HepG2 (cell line): Measurements from ENCODE around the gene ADM. TPM values are rescaled to one million over a fixed set of nuclear protein-coding genes. Genes with fewer than 3 reads are reported as not detected.
A peak's percentile ranks its signal among the peaks of the same experiment; 100 is the strongest.

Experiments
- ATAC-seq: fragments of 200-7000 bp; cut with Tn5 transposase; 3 replicates; pipeline ENCODE4 v1.9.1; 2020; ENCODE audit warnings: mild to moderate bottlenecking, moderate library complexity
- BruUV-seq: library from RNA; stranded (reverse); fragments of 400-500 nt; replicated peaks from 2 replicates; lab custom pipeline; 2021; lab: Mats Ljungman, UMichigan
- CTCF ChIA-PET: fragments of 300-600 bp; formaldehyde crosslinking; extraction: SDS; loops from one replicate; lab custom pipeline; 2021; ENCODE audit warnings: low total read pairs, inconsistent platforms, low intra/inter-chr PET ratio; lab: Yijun Ruan, JAX
- POLR2A ChIA-PET: fragments of 350-600 bp; sonication (Branson Sonifier 250); formaldehyde crosslinking; loops from one replicate; lab custom pipeline; 2020; ENCODE audit warnings: antibody characterized with exemption, inconsistent platforms; lab: Yijun Ruan, JAX
- DNase-seq: peaks from one replicate; pipeline ENCODE4 v3.0.0-alpha.2; 2015; ENCODE audit warnings: low spot score
- FAIRE-seq: peaks from 3 replicates; lab custom pipeline; 2011; peaks lifted over from hg19 to GRCh38; lab: Jason Lieb, UNC
- H2AFZ ChIP-seq: one replicate; pipeline ENCODE4 v1.6.1; 2011; ENCODE audit warnings: low read length, inconsistent platforms
- H3K27ac ChIP-seq: fragments of 300-600 bp; 3 replicates; pipeline ENCODE4 v1.8.0; 2011; ENCODE audit warnings: mixed run types, mild to moderate bottlenecking, mixed read lengths, low read length, inconsistent platforms; ENCODE audit not compliant: insufficient read depth; ENCODE audit errors: extremely low read length
- H3K27me3 ChIP-seq, 2 experiments: fragments of 200-600 bp in 1 of 2; 2 replicates in 1 of 2; 3 replicates in 1 of 2; pipeline versions ENCODE4 v1.6.0 to v1.8.0; 2011; ENCODE audit warnings: low read length in 2 of 2, mild to moderate bottlenecking in 2 of 2, moderate library complexity in 2 of 2, inconsistent platforms in 1 of 2; ENCODE audit not compliant: insufficient read depth in 2 of 2, control insufficient read depth in 1 of 2
- H3K36me3 ChIP-seq, 2 experiments: fragments of 200-600 bp in 1 of 2; replicated peaks in 1 of 2; 2 replicates in 1 of 2; 3 replicates in 1 of 2; pipeline versions ENCODE4 v1.5.1 to v1.8.0; 2011; ENCODE audit warnings: low read length in 2 of 2, inconsistent platforms in 1 of 2; ENCODE audit not compliant: insufficient read depth in 2 of 2, control insufficient read depth in 1 of 2
- H3K4me1 ChIP-seq: 2 replicates; pipeline ENCODE4 v1.5.1; 2012; ENCODE audit warnings: low read length, inconsistent platforms; ENCODE audit not compliant: insufficient read depth
- H3K4me2 ChIP-seq: 2 replicates; pipeline ENCODE4 v1.6.0; 2011; ENCODE audit warnings: low read depth, low read length, inconsistent platforms
- H3K4me3 ChIP-seq, 3 experiments: fragments of 200-600 bp in 1 of 3; sonication (generic), shearing (Covaris generic) in 1 of 3; replicated peaks in 1 of 3; 2 replicates each; pipeline ENCODE4 v1.5.1; 2011 to 2016; ENCODE audit warnings: low read length in 3 of 3, inconsistent platforms in 2 of 3, low read depth in 2 of 3, mild to moderate bottlenecking in 2 of 3, control low read depth in 1 of 3, mixed read lengths in 1 of 3; ENCODE audit not compliant: insufficient read depth in 1 of 3
- H3K79me2 ChIP-seq: one replicate; pipeline ENCODE4 v1.6.1; 2011; ENCODE audit warnings: low read length, inconsistent platforms; ENCODE audit not compliant: insufficient read depth
- H3K9ac ChIP-seq: 2 replicates; pipeline ENCODE4 v1.6.0; 2011; ENCODE audit warnings: mild to moderate bottlenecking, low read depth, low read length, inconsistent platforms; ENCODE audit not compliant: insufficient read depth
- H3K9me3 ChIP-seq: 2 replicates; pipeline ENCODE4 v1.5.1; 2012; ENCODE audit warnings: mild to moderate bottlenecking, low read length
- H4K20me1 ChIP-seq: 2 replicates; pipeline ENCODE4 v1.6.0; 2011; ENCODE audit warnings: inconsistent platforms, mild to moderate bottlenecking, low read length, moderate library complexity; ENCODE audit not compliant: insufficient read depth
- ARNTL ChIP-seq: sonication (generic); formaldehyde crosslinking; IDR thresholded peaks from 2 replicates; pipeline ENCODE4 v1.4.0; 2020; ENCODE audit warnings: mild to moderate bottlenecking, missing genetic modification reagents
- EZH2 ChIP-seq: conservative IDR thresholded peaks from 2 replicates; pipeline ENCODE4 v1.6.1; 2012; ENCODE audit warnings: mild to moderate bottlenecking, low read depth, low read length, moderate library complexity
- MLLT10 ChIP-seq: sonication (generic); formaldehyde crosslinking; IDR thresholded peaks from 2 replicates; pipeline ENCODE4 v1.4.0; 2020; ENCODE audit warnings: missing genetic modification reagents
- NR1H2 ChIP-seq: sonication (generic); formaldehyde crosslinking; IDR thresholded peaks from 2 replicates; pipeline ENCODE4 v1.8.1; 2022; ENCODE audit warnings: low read depth, missing genetic modification reagents, borderline replicate concordance
- RAD51 ChIP-seq: fragments of 450-650 bp; IDR thresholded peaks from 2 replicates; pipeline ENCODE4 v1.6.1; 2016; ENCODE audit warnings: borderline replicate concordance
- RARA ChIP-seq: IDR thresholded peaks from 2 replicates; pipeline ENCODE4 v1.6.1; 2016; ENCODE audit warnings: missing genetic modification reagents, missing compliant biosample characterization
- RXRA ChIP-seq: sonication (generic); formaldehyde crosslinking; IDR thresholded peaks from 2 replicates; pipeline ENCODE4 v1.5.1; 2020; ENCODE audit warnings: missing genetic modification reagents
- SCMH1 ChIP-seq: sonication (generic); formaldehyde crosslinking; IDR thresholded peaks from 2 replicates; pipeline ENCODE4 v1.9.0; 2021; ENCODE audit warnings: missing genetic modification reagents, mild to moderate bottlenecking, borderline replicate concordance
- STAT5B ChIP-seq: sonication (generic); formaldehyde crosslinking; IDR thresholded peaks from 2 replicates; pipeline ENCODE4 v1.4.0; 2020; ENCODE audit warnings: missing genetic modification reagents
- ZBTB10 ChIP-seq: sonication (generic); formaldehyde crosslinking; IDR thresholded peaks from 2 replicates; pipeline ENCODE4 v1.4.0; 2020; ENCODE audit warnings: missing genetic modification reagents, borderline replicate concordance
- ZBTB3 ChIP-seq: sonication (generic); formaldehyde crosslinking; IDR thresholded peaks from 2 replicates; pipeline ENCODE4 v1.4.0; 2020; ENCODE audit warnings: low read depth, mild to moderate bottlenecking, moderate library complexity, missing genetic modification reagents, borderline replicate concordance
- ZNF652 ChIP-seq: IDR thresholded peaks from 2 replicates; pipeline ENCODE4 v1.6.1; 2016; ENCODE audit warnings: low read depth, borderline replicate concordance
- ZNF761 ChIP-seq: sonication (generic); formaldehyde crosslinking; conservative IDR thresholded peaks from 2 replicates; pipeline ENCODE4 v1.4.0; 2020; ENCODE audit warnings: mild to moderate bottlenecking, missing genetic modification reagents
- ZNF777 ChIP-seq: sonication (generic); formaldehyde crosslinking; IDR thresholded peaks from 2 replicates; pipeline ENCODE4 v1.4.0; 2020; ENCODE audit warnings: missing genetic modification reagents
- ZNF780A ChIP-seq: sonication (generic); formaldehyde crosslinking; IDR thresholded peaks from 2 replicates; pipeline ENCODE4 v1.8.0; 2022; ENCODE audit warnings: mild to moderate bottlenecking, missing genetic modification reagents, moderate library complexity
- WGBS: methylation state at CpG from one replicate; pipeline ENCODE4 v1.1.6; 2017; ENCODE audit warnings: low lambda C conversion rate; 5-methylcytosine and 5-hydroxymethylcytosine counted together
- in situ Hi-C: cut with HindIII; loops from 2 replicates; pipeline ENCODE4 v1.10.0; 2017; ENCODE audit warnings: low pct_unique_long_range_greater_than_20kb; ENCODE audit not compliant: extremely low pct_ligation_motif_present
- intact Hi-C: fragments of 100-400 bp; cut with micrococcal nuclease; formaldehyde crosslinking; loops from one replicate; pipeline ENCODE4 v1.10.0; 2022; ENCODE audit not compliant: unreplicated experiment
- polyA plus RNA-seq, 8 experiments: library from polyadenylated mRNA; depleted of rRNA in 3 of 8; stranded (reverse) in 7 of 8; unstranded in 1 of 8; fragments of >200 nt; fragmentation: Illumina TruSeq in 4 of 8; extraction: Trizol in 4 of 8; gene quantifications; 2 replicates each; pipeline versions ENCODE4 v1.2.1 to v1.2.3, GENCODE V29; 2011 to 2016; ENCODE audit warnings: low read depth in 4 of 8, missing spikeins in 1 of 8, mixed read lengths in 1 of 8; ENCODE audit not compliant: insufficient read depth in 1 of 8
- total RNA-seq, 5 experiments: library from RNA; depleted of rRNA; stranded (reverse); fragments of >200 nt; fragmentation: Illumina TruSeq; extraction: Trizol; gene quantifications; 2 replicates each; pipeline ENCODE4 v1.2.3, GENCODE V29; 2016; ENCODE audit warnings: low read depth in 1 of 5
- TF ChIP-seq, protein P1 (sequence below): sonication (generic); formaldehyde crosslinking; conservative IDR thresholded peaks from 2 replicates; pipeline ENCODE4 v1.4.0; 2020; ENCODE audit warnings: mild to moderate bottlenecking, missing genetic modification reagents, moderate library complexity

ADM gene
- total and polyA plus RNA-seq, 2 of the 13 experiments (the other 11 are each of a cell fraction or from before 2014, with no cell fraction given) = 10.7 to 26.1 TPM

- 0 out of 2 replicates have a peak, but pooled peaks have one; percentile 62 for TF ChIP-seq RXRA
- TF ChIP-seq ZBTB10 (CRISPR knock-in tag) = 0 out of 2 replicates have a peak, but pooled peaks have one; percentile 42
- no peak for TF ChIP-seq ZNF777 (CRISPR knock-in tag)
- no peak for TF ChIP-seq EZH2
These were observed 46.5 kb downstream of the ADM start (continued) for GRCh38 chr11:10351435-10351764.

GRCh38 chr11:10351765-10352641 lies 47.1 kb downstream of the ADM start:
- 35% methylated on average over 17 of the region's 20 CpGs for WGBS
- ATAC-seq (peak; percentile 93), DNase-seq (peak; percentile 89), FAIRE-seq (peak; percentile 56)
- no peaks in the 10 kb centered on the region for H3K27me3 ChIP-seq
- POLR2A ChIA-PET = interaction anchor here (1.1 to 4.3 kb wide), 10 partner anchors 15 to 399 kb away, joined by 3 to 47 read pairs (median 6); partner anchors contain the start of genes ADM and CTR9
- no peaks in the 10 kb centered on the region for H3K79me2 ChIP-seq
- peak overlapping the region; percentile 92 for H3K4me2 ChIP-seq
- intact Hi-C loops (loop anchor here (2.0 kb wide), 1 partner anchor 25 kb away; no protein-coding TSS in a partner anchor), in situ Hi-C loops (no loop called here)
- CTCF ChIA-PET = no interaction called here
- no peak overlapping the region for H2AFZ ChIP-seq
- no TSS peak for BruUV-seq
- no peaks in the 10 kb centered on the region for H3K9me3 ChIP-seq
- peaks cover 48% of the 10 kb centered on the region for H3K4me1 ChIP-seq
- no peaks in the 10 kb centered on the region for H3K36me3 ChIP-seq
- peak overlapping the region; percentile 54 for H3K9ac ChIP-seq
- H3K4me3 ChIP-seq = peak overlapping the region; percentile 51 to 62 (median 52); a peak in 5 of 6 replicates
- peak overlapping the region; percentile 59 for H3K27ac ChIP-seq
- H4K20me1 ChIP-seq = no peaks in the 10 kb centered on the region
- TF ChIP-seq ZBTB3 (no peak), RARA (CRISPR knock-in tag) (peak; percentile 70), SCMH1 (CRISPR knock-in tag) (no peak), ZNF780A (CRISPR knock-in tag) (no peak), RAD51 (no peak), NR1H2 (CRISPR knock-in tag) (no peak), ZNF652 (no peak), MLLT10 (CRISPR knock-in tag) (no peak), ARNTL (CRISPR knock-in tag) (0 out of 2 replicates have a peak, but pooled peaks have one; percentile 19), STAT5B (no peak), ZNF761 (no peak)
- TF ChIP-seq, protein P1, sequence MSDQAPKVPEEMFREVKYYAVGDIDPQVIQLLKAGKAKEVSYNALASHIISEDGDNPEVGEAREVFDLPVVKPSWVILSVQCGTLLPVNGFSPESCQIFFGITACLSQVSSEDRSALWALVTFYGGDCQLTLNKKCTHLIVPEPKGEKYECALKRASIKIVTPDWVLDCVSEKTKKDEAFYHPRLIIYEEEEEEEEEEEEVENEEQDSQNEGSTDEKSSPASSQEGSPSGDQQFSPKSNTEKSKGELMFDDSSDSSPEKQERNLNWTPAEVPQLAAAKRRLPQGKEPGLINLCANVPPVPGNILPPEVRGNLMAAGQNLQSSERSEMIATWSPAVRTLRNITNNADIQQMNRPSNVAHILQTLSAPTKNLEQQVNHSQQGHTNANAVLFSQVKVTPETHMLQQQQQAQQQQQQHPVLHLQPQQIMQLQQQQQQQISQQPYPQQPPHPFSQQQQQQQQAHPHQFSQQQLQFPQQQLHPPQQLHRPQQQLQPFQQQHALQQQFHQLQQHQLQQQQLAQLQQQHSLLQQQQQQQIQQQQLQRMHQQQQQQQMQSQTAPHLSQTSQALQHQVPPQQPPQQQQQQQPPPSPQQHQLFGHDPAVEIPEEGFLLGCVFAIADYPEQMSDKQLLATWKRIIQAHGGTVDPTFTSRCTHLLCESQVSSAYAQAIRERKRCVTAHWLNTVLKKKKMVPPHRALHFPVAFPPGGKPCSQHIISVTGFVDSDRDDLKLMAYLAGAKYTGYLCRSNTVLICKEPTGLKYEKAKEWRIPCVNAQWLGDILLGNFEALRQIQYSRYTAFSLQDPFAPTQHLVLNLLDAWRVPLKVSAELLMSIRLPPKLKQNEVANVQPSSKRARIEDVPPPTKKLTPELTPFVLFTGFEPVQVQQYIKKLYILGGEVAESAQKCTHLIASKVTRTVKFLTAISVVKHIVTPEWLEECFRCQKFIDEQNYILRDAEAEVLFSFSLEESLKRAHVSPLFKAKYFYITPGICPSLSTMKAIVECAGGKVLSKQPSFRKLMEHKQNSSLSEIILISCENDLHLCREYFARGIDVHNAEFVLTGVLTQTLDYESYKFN (CRISPR knock-in tag) = peak; percentile 61
